ENCODE measurements around the gene GPR156. TPM values are rescaled to one million over a fixed set of nuclear protein-coding genes. Genes with fewer than 3 reads are reported as not detected.

The GPR156 gene
- total and polyA plus RNA-seq, 2 experiments from 2014 or later, result not detected

- Histone ChIP-seq H3K9me3 (ENCODE audit: low read depth) (no peaks in the 10 kb centered on the region), H3K4me1 (ENCODE audit: insufficient read depth) (peaks cover 17% of the 10 kb centered on the region), H3K36me3 (ENCODE audit: low read depth) (no peaks in the 10 kb centered on the region), H3K4me2 (ENCODE audit: unreplicated experiment) (peak overlapping the region; percentile 28), H3K79me2 (ENCODE audit: insufficient read depth) (no peaks in the 10 kb centered on the region), H3K27me3 (replicated peaks; ENCODE audit: insufficient read depth) (no peaks in the 10 kb centered on the region), H3K9ac (no peak overlapping the region), H3K4me3 (no peak overlapping the region), H3K27ac (peak overlapping the region; percentile 55), H4K20me1 (ENCODE audit: insufficient read depth) (no peaks in the 10 kb centered on the region), H3F3A (ENCODE audit: insufficient read depth) (peaks cover 20% of the 10 kb centered on the region), H3K9me2 (ENCODE audit: insufficient read depth) (no peaks in the 10 kb centered on the region), H2AFZ (peak overlapping the region; percentile 11; the same call in 1 of the 2 replicates)
- in situ Hi-C loops (cut with MboI), result loop anchor here (25.0 kb wide), 1 partner anchor 655 kb away; no protein-coding TSS in a partner anchor
- WGBS, 2 experiments (ENCODE audit: low coverage in 1 of 2, low lambda C conversion rate in 2 of 2, missing lambda C conversion rate in 2 of 2), result 0 to 4% methylated on average over 1 of the region's 1 CpG
- peak; percentile 72 for DNase-seq
- TF ChIP-seq EZH2 (IDR thresholded peaks at IDR 0.05; ENCODE audit: insufficient read depth, poor library complexity, severe bottlenecking) (no peak), EZH2phosphoT487 (IDR thresholded peaks at IDR 0.05; ENCODE audit: insufficient read depth, low read depth) (no peak)
Measured at GRCh38 chr3:120192159-120192558, 92.9 kb downstream of the GPR156 start.

GRCh38 chr3:120182613-120183511 lies 102.2 kb downstream of the GPR156 start:
- Histone ChIP-seq H3K9ac (no peak overlapping the region; the same call in 1 of the 2 replicates), H3F3A (ENCODE audit: insufficient read depth) (peaks cover 8% of the 10 kb centered on the region), H3K4me1 (ENCODE audit: insufficient read depth) (peaks cover 15% of the 10 kb centered on the region), H3K79me2 (ENCODE audit: insufficient read depth) (no peaks in the 10 kb centered on the region), H3K27ac (no peak overlapping the region), H3K27me3 (replicated peaks; ENCODE audit: insufficient read depth) (no peaks in the 10 kb centered on the region), H3K9me2 (ENCODE audit: insufficient read depth) (no peaks in the 10 kb centered on the region), H3K9me3 (ENCODE audit: low read depth) (no peaks in the 10 kb centered on the region), H4K20me1 (ENCODE audit: insufficient read depth) (no peaks in the 10 kb centered on the region), H3K4me2 (ENCODE audit: unreplicated experiment) (peak overlapping the region; percentile 24), H3K36me3 (ENCODE audit: low read depth) (no peaks in the 10 kb centered on the region), H3K4me3 (no peak overlapping the region), H2AFZ (0 out of 2 replicates have a peak overlapping the region, but pooled peaks have one; percentile 11)
- DNase-seq, result peak; percentile 77
- in situ Hi-C loops (cut with MboI), result loop anchor here (10.0 to 25.0 kb wide), 2 partner anchors 288 to 646 kb away; no protein-coding TSS in a partner anchor
- WGBS, 2 experiments (ENCODE audit: low coverage in 1 of 2, low lambda C conversion rate in 2 of 2, missing lambda C conversion rate in 2 of 2), result 70 to 75% methylated on average over 7 of the region's 7 CpGs
- TF ChIP-seq EZH2 (IDR thresholded peaks at IDR 0.05; ENCODE audit: insufficient read depth, poor library complexity, severe bottlenecking), result no peak
- no peak for TF ChIP-seq EZH2phosphoT487 (IDR thresholded peaks at IDR 0.05; ENCODE audit: insufficient read depth, low read depth)

GRCh38 chr3:120181632-120182031 lies 103.4 kb downstream of the GPR156 start:
- H2AFZ ChIP-seq, result no peak overlapping the region
- H3K79me2 ChIP-seq (ENCODE audit: insufficient read depth), result no peaks in the 10 kb centered on the region
- H3K36me3 ChIP-seq (ENCODE audit: low read depth), result no peaks in the 10 kb centered on the region
- H3K9me3 ChIP-seq (ENCODE audit: low read depth), result no peaks in the 10 kb centered on the region
- TF ChIP-seq EZH2 (IDR thresholded peaks at IDR 0.05; ENCODE audit: insufficient read depth, poor library complexity, severe bottlenecking) (no peak), EZH2phosphoT487 (IDR thresholded peaks at IDR 0.05; ENCODE audit: insufficient read depth, low read depth) (no peak)
- no peaks in the 10 kb centered on the region for H3K9me2 ChIP-seq (ENCODE audit: insufficient read depth)
- H3F3A ChIP-seq (ENCODE audit: insufficient read depth), result peaks cover 13% of the 10 kb centered on the region
- 100% methylated on average over 1 of the region's 1 CpG for WGBS, 2 experiments (ENCODE audit: low coverage in 1 of 2, low lambda C conversion rate in 2 of 2, missing lambda C conversion rate in 2 of 2)
- no peak overlapping the region for H3K4me3 ChIP-seq
- H3K4me1 ChIP-seq (ENCODE audit: insufficient read depth), result peaks cover 26% of the 10 kb centered on the region
- H3K27me3 ChIP-seq (replicated peaks; ENCODE audit: insufficient read depth), result no peaks in the 10 kb centered on the region
- in situ Hi-C loops (cut with MboI), result loop anchor here (10.0 to 25.0 kb wide), 2 partner anchors 287 to 644 kb away; no protein-coding TSS in a partner anchor
- no peaks in the 10 kb centered on the region for H4K20me1 ChIP-seq (ENCODE audit: insufficient read depth)
- no peak overlapping the region for H3K27ac ChIP-seq
- no peak for DNase-seq
- no peak overlapping the region for H3K4me2 ChIP-seq (ENCODE audit: unreplicated experiment)
- H3K9ac ChIP-seq, result no peak overlapping the region

- TF ChIP-seq EZH2phosphoT487 (IDR thresholded peaks at IDR 0.05; ENCODE audit: insufficient read depth, low read depth), result no peak
- no peak for TF ChIP-seq EZH2 (IDR thresholded peaks at IDR 0.05; ENCODE audit: insufficient read depth, poor library complexity, severe bottlenecking)
- WGBS, 2 experiments (ENCODE audit: low coverage in 1 of 2, low lambda C conversion rate in 2 of 2, missing lambda C conversion rate in 2 of 2), result 88% methylated on average over 3 of the region's 3 CpGs
- in situ Hi-C loops (cut with MboI), result loop anchor here (10.0 to 25.0 kb wide), 2 partner anchors 286 to 644 kb away; no protein-coding TSS in a partner anchor
Measured at GRCh38 chr3:120180731-120181412, 104.2 kb downstream of the GPR156 start.

More at GRCh38 chr3:120180731-120181412, 104.2 kb downstream of the GPR156 start:
- Histone ChIP-seq H3K9me3 (ENCODE audit: low read depth) (no peaks in the 10 kb centered on the region), H3K4me3 (no peak overlapping the region), H4K20me1 (ENCODE audit: insufficient read depth) (no peaks in the 10 kb centered on the region), H3K27me3 (replicated peaks; ENCODE audit: insufficient read depth) (no peaks in the 10 kb centered on the region), H3F3A (ENCODE audit: insufficient read depth) (peaks cover 13% of the 10 kb centered on the region), H3K9ac (no peak overlapping the region), H3K79me2 (ENCODE audit: insufficient read depth) (no peaks in the 10 kb centered on the region), H3K4me2 (ENCODE audit: unreplicated experiment) (no peak overlapping the region), H3K27ac (no peak overlapping the region), H2AFZ (no peak overlapping the region), H3K36me3 (ENCODE audit: low read depth) (no peaks in the 10 kb centered on the region), H3K9me2 (ENCODE audit: insufficient read depth) (no peaks in the 10 kb centered on the region), H3K4me1 (ENCODE audit: insufficient read depth) (peaks cover 28% of the 10 kb centered on the region)
- no peak for DNase-seq
